HCT116 (cell line): ENCODE results near the gene DIDO1. TPM values are rescaled to one million over a fixed set of nuclear protein-coding genes. Genes with fewer than 3 reads are reported as not detected.

Experiments used
- ATAC-seq: fragments of 200-7000 bp; cut with Tn5 transposase; 2 replicates; pipeline ENCODE4 v1.9.1; 2020; ENCODE audit warnings: mild to moderate bottlenecking, moderate library complexity
- BruUV-seq: library from RNA; stranded (reverse); fragments of 400-500 nt; replicated peaks from 2 replicates; lab custom pipeline; 2021; lab: Mats Ljungman, UMichigan
- CTCF ChIA-PET: fragments of 300-600 bp; sonication (Branson Sonifier 250); formaldehyde crosslinking; loops from one replicate; lab custom pipeline; 2021; ENCODE audit warnings: antibody characterized with exemption; lab: Charles Lee
- POLR2A ChIA-PET: fragments of 300-600, 350-600 bp; sonication (Branson Sonifier 250); formaldehyde crosslinking; loops from one replicate; lab custom pipeline; 2021; ENCODE audit warnings: antibody characterized with exemption; lab: Charles Lee
- RAD21 ChIA-PET, 2 experiments: fragments of 300-600 bp; sonication (Branson Sonifier 250); formaldehyde crosslinking; loops; one replicate each; lab custom pipeline; 2023; ENCODE audit warnings: low total read pairs in 2 of 2; ENCODE audit not compliant: uncharacterized antibody in 2 of 2, unreplicated experiment in 2 of 2, low non-redundant PET in 1 of 2; lab: Charles Lee
- DNase-seq: peaks from one replicate; pipeline ENCODE4 v3.0.0-alpha.2; 2010; ENCODE audit warnings: low read depth, low spot score
- H2AFZ ChIP-seq: fragments of 200-600 bp; shearing (Covaris generic), sonication (generic); 2 replicates; pipeline ENCODE4 v1.6.1; 2017; ENCODE audit warnings: low read depth, mixed run types, mixed read lengths, antibody characterized with exemption, low read length; ENCODE audit not compliant: poor library complexity, severe bottlenecking
- H3K27ac ChIP-seq: 2 replicates; pipeline ENCODE4 v1.5.1; 2012; ENCODE audit warnings: low read depth, low read length
- H3K27me3 ChIP-seq: fragments of 200-600 bp; sonication (generic); 2 replicates; pipeline ENCODE4 v1.6.1; 2016; ENCODE audit warnings: mixed run types, low read length, mixed read lengths; ENCODE audit not compliant: insufficient read depth
- H3K36me3 ChIP-seq, 2 experiments: fragments of 200-500 bp in 1 of 2; fragments of 200-600 bp in 1 of 2; sonication (Bioruptor generic) in 1 of 2; sonication (generic) in 1 of 2; 2 replicates each; pipeline versions ENCODE4 v1.5.1 to v1.6.1; 2014 to 2016; ENCODE audit warnings: low read length in 2 of 2, inconsistent platforms in 1 of 2, mixed read lengths in 1 of 2, mixed run types in 1 of 2; ENCODE audit not compliant: insufficient read depth in 2 of 2, control insufficient read depth in 1 of 2
- H3K4me1 ChIP-seq, 2 experiments: fragments of 200-600 bp in 1 of 2; sonication (generic) in 1 of 2; 2 replicates each; pipeline versions ENCODE4 v1.5.1 to v1.6.1; 2012 to 2017; ENCODE audit warnings: low read length in 2 of 2, inconsistent platforms in 1 of 2, mild to moderate bottlenecking in 1 of 2, mixed read lengths in 1 of 2, mixed run types in 1 of 2, moderate library complexity in 1 of 2; ENCODE audit not compliant: insufficient read depth in 2 of 2, control insufficient read depth in 1 of 2
- H3K4me2 ChIP-seq: fragments of 200-600 bp; sonication (generic); 2 replicates; pipeline ENCODE4 v1.6.1; 2017; ENCODE audit warnings: mixed run types, low read length, mixed read lengths
- H3K4me3 ChIP-seq, 2 experiments: fragments of 200-600 bp in 1 of 2; sonication (generic) in 1 of 2; replicated peaks in 1 of 2; 2 replicates each; pipeline ENCODE4 v1.5.1; 2011 to 2016; ENCODE audit warnings: low read length in 2 of 2, control low read depth in 1 of 2, low read depth in 1 of 2, mild to moderate bottlenecking in 1 of 2, mixed read lengths in 1 of 2, mixed run types in 1 of 2
- H3K79me2 ChIP-seq: fragments of 200-600 bp; sonication (generic); 2 replicates; pipeline ENCODE4 v1.6.1; 2017; ENCODE audit warnings: mild to moderate bottlenecking, mixed run types, low read length, moderate library complexity, mixed read lengths; ENCODE audit not compliant: insufficient read depth
- H3K9ac ChIP-seq: fragments of 200-600 bp; sonication (generic); 2 replicates; pipeline ENCODE4 v1.6.1; 2016; ENCODE audit warnings: low read length, mixed read lengths
- H3K9me2 ChIP-seq: fragments of 200-600 bp; sonication (generic), shearing (Covaris generic); 2 replicates; pipeline ENCODE4 v1.6.1; 2017; ENCODE audit warnings: mixed run types, mild to moderate bottlenecking, moderate library complexity; ENCODE audit not compliant: insufficient read depth
- H3K9me3 ChIP-seq, 2 experiments: fragments of 200-500 bp in 1 of 2; fragments of 200-600 bp in 1 of 2; sonication (Bioruptor generic) in 1 of 2; sonication (generic) in 1 of 2; 2 replicates each; pipeline ENCODE4 v1.6.1; 2014 to 2017; ENCODE audit warnings: low read length in 2 of 2, mixed read lengths in 2 of 2, inconsistent platforms in 1 of 2, low read depth in 1 of 2, mild to moderate bottlenecking in 1 of 2, mixed run types in 1 of 2, moderate library complexity in 1 of 2; ENCODE audit not compliant: control insufficient read depth in 1 of 2, insufficient read depth in 1 of 2
- H4K20me1 ChIP-seq: fragments of 200-600 bp; sonication (generic), shearing (Covaris generic); 2 replicates; pipeline ENCODE4 v1.6.1; 2017; ENCODE audit warnings: mixed run types, mild to moderate bottlenecking, moderate library complexity; ENCODE audit not compliant: insufficient read depth
- CBX3 ChIP-seq: IDR thresholded peaks from 2 replicates; pipeline ENCODE4 v1.6.1; 2012; ENCODE audit warnings: low read depth
- CTCF ChIP-seq, 3 experiments: fragments of 200-600 bp in 1 of 3; sonication (generic) in 1 of 3; IDR thresholded peaks in 2 of 3; conservative IDR thresholded peaks in 1 of 3; 2 replicates each; pipeline ENCODE4 v1.5.1; 2012 to 2017; ENCODE audit warnings: low read depth in 2 of 3, low read length in 2 of 3, antibody characterized with exemption in 1 of 3, borderline replicate concordance in 1 of 3, control low read depth in 1 of 3, mild to moderate bottlenecking in 1 of 3, mixed read lengths in 1 of 3, mixed run types in 1 of 3, moderate library complexity in 1 of 3; ENCODE audit not compliant: insufficient read depth in 1 of 3
- EGR1 ChIP-seq: IDR thresholded peaks from 2 replicates; pipeline ENCODE4 v1.6.1; 2012; ENCODE audit warnings: low read depth
- ELF1 ChIP-seq: IDR thresholded peaks from 2 replicates; pipeline ENCODE4 v1.6.1; 2012; ENCODE audit warnings: low read depth, borderline replicate concordance
- EZH2 ChIP-seq: fragments of 200-600 bp; sonication (generic); IDR thresholded peaks from 2 replicates; pipeline ENCODE4 v1.6.1; 2017; ENCODE audit warnings: antibody characterized with exemption, mixed run types
- EZH2phosphoT487 ChIP-seq: fragments of 200-600 bp; IDR thresholded peaks from 2 replicates; pipeline ENCODE4 v1.6.1; 2018; ENCODE audit warnings: antibody characterized with exemption, borderline replicate concordance
- FOSL1 ChIP-seq: IDR thresholded peaks from 2 replicates; pipeline ENCODE4 v1.6.1; 2012; ENCODE audit warnings: low read depth
- JUND ChIP-seq: IDR thresholded peaks from 2 replicates; pipeline ENCODE4 v1.6.1; 2012
- MAX ChIP-seq: IDR thresholded peaks from 2 replicates; pipeline ENCODE4 v1.6.1; 2012
- POLR2AphosphoS5 ChIP-seq: IDR thresholded peaks from 2 replicates; pipeline ENCODE4 v1.6.1; 2011; ENCODE audit warnings: mild to moderate bottlenecking, low read depth, low read length, moderate library complexity
- REST ChIP-seq: IDR thresholded peaks from 2 replicates; pipeline ENCODE4 v1.6.1; 2012; ENCODE audit warnings: low read depth
- SIN3A ChIP-seq: IDR thresholded peaks from 2 replicates; pipeline ENCODE4 v1.6.1; 2012; ENCODE audit warnings: low read depth
- SP1 ChIP-seq: IDR thresholded peaks from 2 replicates; pipeline ENCODE4 v1.6.1; 2012; ENCODE audit warnings: low read depth
- TCF7L2 ChIP-seq: IDR thresholded peaks from 2 replicates; pipeline ENCODE4 v1.7.0; 2011; ENCODE audit warnings: borderline replicate concordance, inconsistent platforms; ENCODE audit not compliant: insufficient read depth, insufficient read length; ENCODE audit errors: extremely low read depth
- YY1 ChIP-seq: IDR thresholded peaks from 2 replicates; pipeline ENCODE4 v1.6.1; 2011; ENCODE audit warnings: low read length, low read depth, moderate library complexity, mild to moderate bottlenecking; ENCODE audit not compliant: insufficient replicate concordance; ENCODE audit errors: extremely low read depth
- ZBTB33 ChIP-seq: IDR thresholded peaks from 2 replicates; pipeline ENCODE4 v1.6.1; 2011; ENCODE audit warnings: mild to moderate bottlenecking, low read length, moderate library complexity; ENCODE audit not compliant: insufficient replicate concordance; ENCODE audit errors: extremely low read depth
- ZFX ChIP-seq: fragments of 450-650 bp; IDR thresholded peaks from 2 replicates; pipeline ENCODE4 v1.6.1; 2017
- intact Hi-C: fragments of 100-400 bp; cut with micrococcal nuclease; formaldehyde crosslinking; loops from 2 replicates; pipeline ENCODE4 v1.10.0; 2022
- total RNA-seq: library from RNA; stranded (reverse); gene quantifications from one replicate; pipeline ENCODE4 v1.2.1, GENCODE V29; 2021; ENCODE audit not compliant: unreplicated experiment

The DIDO1 gene
- total RNA-seq, 1 experiment from 2014 or later: 41.4 TPM

- RAD21 ChIA-PET: no interaction called here
- intact Hi-C loops: no loop called here
- no peak overlapping the region for H2AFZ ChIP-seq
- no peaks in the 10 kb centered on the region for H3K27me3 ChIP-seq
- H3K27ac ChIP-seq: peak overlapping the region; percentile 94
- POLR2A ChIA-PET: no interaction called here
- H3K9ac ChIP-seq: peak overlapping the region; percentile 96
- H3K36me3 ChIP-seq: 0 out of 4 replicates have a peak, but pooled peaks cover 0 to 3% of the 10 kb centered on the region in 2 experiments
- TF ChIP-seq EZH2: no peak
- TF ChIP-seq FOSL1: no peak
- TF ChIP-seq ZBTB33: no peak
- TF ChIP-seq CBX3: no peak
- TF ChIP-seq EZH2phosphoT487: no peak
- no peak for TF ChIP-seq MAX
- TF ChIP-seq EGR1: no peak
- TF ChIP-seq POLR2AphosphoS5: no peak
- no peak for TF ChIP-seq JUND
- no peak for TF ChIP-seq CTCF (IDR thresholded peaks at IDR 0.05 in 2 of 3, conservative IDR thresholded peaks at IDR 0.05 in 1 of 3; ENCODE audit: borderline replicate concordance in 1 of 3, insufficient read depth in 1 of 3, low read depth in 2 of 3, low read length in 2 of 3)
- no peak for TF ChIP-seq YY1
- no peak for TF ChIP-seq TCF7L2
- no peak for TF ChIP-seq ELF1
- TF ChIP-seq ZFX: no peak
- no peak for TF ChIP-seq SP1
- TF ChIP-seq REST: no peak
- no peak for TF ChIP-seq SIN3A
- H4K20me1 ChIP-seq: peaks cover 50% of the 10 kb centered on the region
- ATAC-seq (no peak), DNase-seq (no peak)
- BruUV-seq: no TSS peak
- peaks cover 37 to 75% of the 10 kb centered on the region in 2 experiments for H3K4me1 ChIP-seq
- CTCF ChIA-PET: interaction anchor here (1.2 kb wide), 1 partner anchor 52 kb away, joined by 3 read pairs; no protein-coding TSS in a partner anchor
- H3K4me2 ChIP-seq: peak overlapping the region; percentile 75
- no peaks in the 10 kb centered on the region for H3K9me2 ChIP-seq
- H3K9me3 ChIP-seq: no peaks in the 10 kb centered on the region
- peak overlapping the region; percentile 71 to 89 for H3K4me3 ChIP-seq
- H3K79me2 ChIP-seq: peaks cover 99% of the 10 kb centered on the region
Measured at GRCh38 chr20:62927128-62927705, 912 bp upstream of the DIDO1 start.
